HG03095 (cell line): ENCODE results near the gene ZGLP1.

Experiments
- ATAC-seq: cut with Tn5 transposase; IDR thresholded peaks from one replicate; pipeline ENCODE4 v1.9.1; 2021; ENCODE audit warnings: moderate library complexity; ENCODE audit not compliant: unreplicated experiment

Gene ZGLP1

GRCh38 chr19:10328558-10329429 is 19.2 kb upstream of the ZGLP1 start:
- no peak for ATAC-seq

GRCh38 chr19:10327793-10328192 is 18.2 kb upstream of the ZGLP1 start:
- ATAC-seq = no peak

- no peak for ATAC-seq
Observed at GRCh38 chr19:10325732-10326131, 16.1 kb upstream of the ZGLP1 start.

- no peak for ATAC-seq
Observed at GRCh38 chr19:10321874-10322835, 12.5 kb upstream of the ZGLP1 start.

- no peak for ATAC-seq
Observed at GRCh38 chr19:10321417-10321797, 11.8 kb upstream of the ZGLP1 start.

- no peak for ATAC-seq
Observed at GRCh38 chr19:10320602-10321416, 11.2 kb upstream of the ZGLP1 start.

- no peak for ATAC-seq
Observed at GRCh38 chr19:10318807-10319682, 9.4 kb upstream of the ZGLP1 start.

- no peak for ATAC-seq
Observed at GRCh38 chr19:10317857-10318462, 8.3 kb upstream of the ZGLP1 start.

- no peak for ATAC-seq
Observed at GRCh38 chr19:10317045-10317856, 7.6 kb upstream of the ZGLP1 start.

- no peak for ATAC-seq
Observed at GRCh38 chr19:10316229-10317044, 6.8 kb upstream of the ZGLP1 start.

GRCh38 chr19:10315335-10316214 is 6.0 kb upstream of the ZGLP1 start, which contains the start of gene FDX2:
Gene FDX2, minus strand, starts transcription at chr19:10316015. Its CDS starts 19 bp downstream, at chr19:10315996.
- ATAC-seq = no peak

GRCh38 chr19:10306327-10306726 is 3.3 kb downstream of the ZGLP1 start:
- ATAC-seq = no peak

GRCh38 chr19:10305139-10305806 is 4.3 kb downstream of the ZGLP1 start:
- ATAC-seq = no peak

- no peak for ATAC-seq
Observed at GRCh38 chr19:10299545-10300458, 9.8 kb downstream of the ZGLP1 start.
